NCI-H187 treated with DMSO at 0.1 percent for 48 hours (cell line): ENCODE data around the gene SMG5.
A peak's percentile ranks its signal among the peaks of the same experiment; 100 is the strongest.
"Not testable (repeated sequence)": the region's sequence is repeated elsewhere in the genome, so short reads cannot be mapped to it uniquely, and the experiment has no call there.

Experiments used
- DNase-seq: peaks from one replicate; lab custom pipeline; 2025; lab: John Stamatoyannopoulos, UW

SMG5 gene, protein sequence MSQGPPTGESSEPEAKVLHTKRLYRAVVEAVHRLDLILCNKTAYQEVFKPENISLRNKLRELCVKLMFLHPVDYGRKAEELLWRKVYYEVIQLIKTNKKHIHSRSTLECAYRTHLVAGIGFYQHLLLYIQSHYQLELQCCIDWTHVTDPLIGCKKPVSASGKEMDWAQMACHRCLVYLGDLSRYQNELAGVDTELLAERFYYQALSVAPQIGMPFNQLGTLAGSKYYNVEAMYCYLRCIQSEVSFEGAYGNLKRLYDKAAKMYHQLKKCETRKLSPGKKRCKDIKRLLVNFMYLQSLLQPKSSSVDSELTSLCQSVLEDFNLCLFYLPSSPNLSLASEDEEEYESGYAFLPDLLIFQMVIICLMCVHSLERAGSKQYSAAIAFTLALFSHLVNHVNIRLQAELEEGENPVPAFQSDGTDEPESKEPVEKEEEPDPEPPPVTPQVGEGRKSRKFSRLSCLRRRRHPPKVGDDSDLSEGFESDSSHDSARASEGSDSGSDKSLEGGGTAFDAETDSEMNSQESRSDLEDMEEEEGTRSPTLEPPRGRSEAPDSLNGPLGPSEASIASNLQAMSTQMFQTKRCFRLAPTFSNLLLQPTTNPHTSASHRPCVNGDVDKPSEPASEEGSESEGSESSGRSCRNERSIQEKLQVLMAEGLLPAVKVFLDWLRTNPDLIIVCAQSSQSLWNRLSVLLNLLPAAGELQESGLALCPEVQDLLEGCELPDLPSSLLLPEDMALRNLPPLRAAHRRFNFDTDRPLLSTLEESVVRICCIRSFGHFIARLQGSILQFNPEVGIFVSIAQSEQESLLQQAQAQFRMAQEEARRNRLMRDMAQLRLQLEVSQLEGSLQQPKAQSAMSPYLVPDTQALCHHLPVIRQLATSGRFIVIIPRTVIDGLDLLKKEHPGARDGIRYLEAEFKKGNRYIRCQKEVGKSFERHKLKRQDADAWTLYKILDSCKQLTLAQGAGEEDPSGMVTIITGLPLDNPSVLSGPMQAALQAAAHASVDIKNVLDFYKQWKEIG

GRCh38 chr1:156282479-156283222 lies at the start of gene SMG5:
SMG5 (minus strand) TSS chr1:156282825; CDS start chr1:156282680, 145 bp downstream.
- DNase-seq, result peak; percentile 99

DNA sequence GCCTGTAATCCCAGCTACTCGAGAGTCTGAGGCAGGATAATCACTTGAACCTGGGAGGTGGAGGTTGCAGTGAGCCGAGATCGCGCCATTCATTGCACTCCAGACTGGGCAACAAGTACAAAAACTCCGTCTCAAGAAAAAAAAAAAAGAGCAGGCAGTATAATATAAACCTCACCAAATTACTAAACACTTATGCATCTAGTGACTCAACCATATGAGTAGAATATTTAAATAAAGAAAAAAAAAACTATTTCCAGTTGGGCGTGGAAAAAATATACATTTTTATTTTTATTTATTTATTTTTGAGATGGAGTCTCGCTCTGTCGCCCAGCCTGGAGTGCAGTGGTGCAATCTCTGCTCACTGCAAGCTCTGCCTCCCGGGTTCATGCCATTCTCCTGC lies 40.6 kb upstream of the SMG5 start:
- not testable (repeated sequence) for DNase-seq

- DNase-seq, result no peak
Observed at GRCh38 chr1:156320560-156320959, 37.9 kb upstream of the SMG5 start.

GRCh38 chr1:156319664-156320063 lies 37.0 kb upstream of the SMG5 start:
- DNase-seq, result no peak

- DNase-seq, result no peak
Observed at GRCh38 chr1:156316909-156317308, 34.3 kb upstream of the SMG5 start.

DNA sequence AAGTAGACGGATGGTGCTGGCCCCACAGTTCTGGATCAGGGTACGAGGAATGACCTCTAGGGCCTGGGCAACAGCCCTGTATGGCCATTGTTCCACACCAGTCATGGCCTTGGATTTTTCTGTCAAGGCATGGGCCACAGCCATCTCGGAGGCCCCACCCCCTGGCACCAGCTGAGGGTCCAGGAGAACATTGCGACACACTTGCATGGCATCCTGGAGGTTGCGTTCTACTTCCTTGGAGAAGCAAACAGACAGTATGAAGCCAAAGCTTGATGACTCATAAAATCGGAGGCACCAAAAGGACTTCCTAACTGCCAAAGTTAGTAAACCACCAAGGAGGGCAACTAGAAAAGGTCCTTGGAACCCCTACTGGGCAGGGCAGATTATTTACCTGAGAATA lies 28.3 kb upstream of the SMG5 start:
- no peak for DNase-seq

- no peak for DNase-seq
Observed at GRCh38 chr1:156308078-156308477, 25.5 kb upstream of the SMG5 start.

GRCh38 chr1:156305215-156305614 lies 22.6 kb upstream of the SMG5 start:
- DNase-seq, result no peak

GRCh38 chr1:156303241-156303640 lies 20.6 kb upstream of the SMG5 start:
- no peak for DNase-seq

DNA sequence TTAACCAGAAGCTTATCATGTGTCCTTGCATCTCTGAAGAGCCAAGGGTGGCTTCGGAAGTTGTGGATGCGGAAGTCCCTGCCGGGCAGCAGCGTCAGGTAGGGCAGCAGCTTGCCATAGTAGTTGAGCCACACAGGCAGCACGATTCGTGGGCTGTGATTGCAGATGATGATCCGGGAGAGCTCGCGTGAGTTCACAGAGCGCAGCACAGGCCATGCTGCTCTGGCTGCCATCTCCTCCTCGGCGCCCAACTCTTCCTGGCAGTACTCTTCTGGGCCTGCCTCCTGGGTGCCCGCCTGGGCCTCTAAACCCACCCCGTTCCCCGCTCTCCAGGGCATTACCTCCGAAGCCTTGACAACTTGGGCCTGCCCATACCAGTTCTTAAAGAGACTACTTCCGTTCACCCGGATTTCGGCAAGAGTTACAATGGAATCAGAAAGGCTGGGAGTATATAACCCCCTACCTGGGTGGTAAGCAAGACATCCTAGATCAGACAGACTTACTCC lies 16.3 kb upstream of the SMG5 start, which contains the start of gene VHLL:
TSS of gene VHLL (minus strand) at position 456 of the 506 bp plus-strand sequence. CDS start at position 338, 118 bp downstream.
- DNase-seq, result no peak

DNA sequence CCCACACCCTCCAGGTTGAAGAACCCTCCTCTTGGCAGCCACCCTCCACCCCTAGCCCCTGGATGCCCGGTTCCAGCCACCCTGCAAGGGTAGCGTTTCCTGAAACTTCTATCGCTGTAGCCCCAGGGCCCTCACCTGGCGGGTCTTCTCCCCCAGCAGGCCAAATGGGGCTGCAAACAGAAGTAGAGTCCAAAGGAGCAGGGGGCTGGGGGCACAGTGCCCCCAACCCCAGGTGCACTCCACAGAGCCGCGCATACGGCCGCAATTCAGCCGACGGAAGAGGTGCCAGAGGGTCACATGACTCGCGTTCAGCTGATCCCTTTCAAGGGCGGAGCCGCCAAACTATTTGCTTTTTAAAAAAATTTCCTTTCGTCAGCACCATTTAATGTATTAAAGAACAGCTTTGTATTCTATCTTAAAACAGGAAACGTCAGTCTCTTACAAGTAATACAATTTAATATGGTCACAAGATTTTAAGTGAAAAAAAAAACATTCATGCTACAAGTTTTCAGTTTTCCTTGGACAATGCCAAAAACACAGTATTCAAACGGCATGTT lies 12.8 kb upstream of the SMG5 start, which contains the start of gene GLMP:
TSS of gene GLMP (minus strand) at position 289 of the 557 bp plus-strand sequence. CDS start at position 255, 34 bp downstream.
- peak; percentile 41 for DNase-seq

GRCh38 chr1:156293895-156294294 lies 11.3 kb upstream of the SMG5 start:
- DNase-seq, result no peak

- no peak for DNase-seq
Observed at GRCh38 chr1:156293098-156293434, 10.4 kb upstream of the SMG5 start.

DNA sequence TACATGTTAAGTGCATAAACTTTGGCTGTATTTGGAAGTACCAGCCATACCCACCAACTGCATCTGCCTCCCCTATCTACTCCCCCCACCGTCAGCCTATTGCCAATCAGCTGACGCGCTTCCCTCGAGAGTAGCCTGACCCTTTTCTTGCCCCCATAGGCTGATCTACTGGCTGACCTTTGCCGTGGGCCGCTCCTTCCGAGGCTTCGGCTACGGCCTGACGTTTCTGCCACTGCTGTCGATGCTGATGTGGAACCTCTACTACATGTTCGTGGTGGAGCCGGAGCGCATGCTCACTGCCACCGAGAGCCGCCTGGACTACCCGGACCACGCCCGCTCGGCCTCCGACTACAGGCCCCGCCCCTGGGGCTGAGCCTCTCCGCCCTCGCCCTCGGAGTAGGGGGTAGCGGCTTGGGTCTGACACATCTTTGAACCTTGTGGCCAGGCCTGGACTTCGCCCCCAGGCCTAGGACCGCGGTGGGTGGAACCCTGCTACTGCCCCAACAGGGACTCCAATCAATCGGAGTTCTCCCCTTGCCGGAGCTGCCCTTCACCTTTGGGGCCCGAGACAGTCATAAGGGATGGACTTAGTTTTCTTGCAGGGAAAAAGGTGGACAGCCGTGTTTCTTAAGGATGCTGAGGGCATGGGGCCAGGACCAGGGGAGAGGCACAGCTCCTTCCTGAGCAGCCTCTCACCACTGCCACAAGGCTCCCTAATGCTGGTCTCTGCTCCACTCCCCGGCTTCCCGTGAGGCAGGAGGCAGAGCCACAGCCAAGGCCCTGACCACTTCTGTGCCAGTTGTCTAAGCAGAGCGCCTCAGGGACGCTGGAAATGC lies 8.8 kb upstream of the SMG5 start:
- peak; percentile 40 for DNase-seq

- no peak for DNase-seq
Observed at GRCh38 chr1:156289857-156290256, 7.2 kb upstream of the SMG5 start.

GRCh38 chr1:156286061-156286460 lies 3.4 kb upstream of the SMG5 start:
- no peak for DNase-seq

DNA sequence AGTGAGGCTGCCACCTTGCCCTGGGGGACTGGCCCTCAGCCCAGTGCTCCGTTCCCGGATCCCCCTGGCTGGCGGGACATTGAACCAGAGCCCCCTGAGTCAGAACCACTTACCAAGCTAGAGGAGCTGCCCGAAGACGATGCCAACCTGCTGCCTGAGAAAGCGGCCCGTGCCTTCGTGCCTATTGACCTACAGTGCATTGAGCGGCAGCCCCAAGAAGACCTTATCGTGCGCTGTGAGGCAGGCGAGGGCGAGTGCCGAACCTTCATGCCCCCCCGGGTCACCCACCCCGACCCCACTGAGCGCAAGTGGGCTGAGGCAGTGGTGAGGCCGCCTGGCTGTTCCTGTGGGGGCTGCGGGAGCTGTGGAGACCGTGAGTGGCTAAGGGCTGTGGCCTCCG lies 2.8 kb upstream of the SMG5 start:
- no peak for DNase-seq

- DNase-seq, result no peak
Observed at GRCh38 chr1:156284757-156285156, 2.1 kb upstream of the SMG5 start.

GRCh38 chr1:156284112-156284511 lies 1.5 kb upstream of the SMG5 start, which contains the start of gene TMEM79:
TMEM79 (plus strand) TSS chr1:156284325; CDS start chr1:156285227, 902 bp downstream.
- DNase-seq, result no peak

- no peak for DNase-seq
Observed at GRCh38 chr1:156283521-156283920, 896 bp upstream of the SMG5 start.
